HepG2 (cell line): ENCODE results near the gene PLCG2.

Source experiments
- CAMTA2 ChIP-seq: sonication (generic); formaldehyde crosslinking; IDR thresholded peaks from 2 replicates; pipeline ENCODE4 v1.4.0; 2020; ENCODE audit warnings: mild to moderate bottlenecking, missing genetic modification reagents, borderline replicate concordance
- CBX5 ChIP-seq: sonication (generic); formaldehyde crosslinking; IDR thresholded peaks from 2 replicates; pipeline ENCODE4 v1.4.0; 2020; ENCODE audit warnings: missing genetic modification reagents, borderline replicate concordance
- GABPB1 ChIP-seq: IDR thresholded peaks from 2 replicates; pipeline ENCODE4 v1.6.1; 2016; ENCODE audit warnings: mild to moderate bottlenecking, missing genetic modification reagents, moderate library complexity, missing compliant biosample characterization
- GTF2F1 ChIP-seq: fragments of 150-350 bp; IDR thresholded peaks from 2 replicates; pipeline ENCODE4 v1.6.1; 2014; ENCODE audit warnings: low read length
- RNF2 ChIP-seq: fragments of 450-650 bp; conservative IDR thresholded peaks from 2 replicates; pipeline ENCODE4 v1.6.1; 2016; ENCODE audit warnings: low read depth
- TOE1 ChIP-seq: sonication (generic); formaldehyde crosslinking; IDR thresholded peaks from 2 replicates; pipeline ENCODE4 v1.4.0; 2020; ENCODE audit warnings: mild to moderate bottlenecking, missing genetic modification reagents
- ZFP41 ChIP-seq: sonication (generic); formaldehyde crosslinking; IDR thresholded peaks from 2 replicates; pipeline ENCODE4 v1.4.0; 2020; ENCODE audit warnings: mild to moderate bottlenecking, missing genetic modification reagents, borderline replicate concordance
- ZNF296 ChIP-seq: sonication (generic); formaldehyde crosslinking; conservative IDR thresholded peaks from 2 replicates; pipeline ENCODE4 v1.5.0; 2020; ENCODE audit warnings: mild to moderate bottlenecking, missing genetic modification reagents
- ZNF550 ChIP-seq: sonication (generic); formaldehyde crosslinking; IDR thresholded peaks from 2 replicates; pipeline ENCODE4 v1.4.0; 2020; ENCODE audit warnings: mild to moderate bottlenecking, missing genetic modification reagents, borderline replicate concordance
- TF ChIP-seq, protein P1 (sequence below): sonication (generic); formaldehyde crosslinking; IDR thresholded peaks from 2 replicates; pipeline ENCODE4 v1.5.1; 2020; ENCODE audit warnings: missing genetic modification reagents, mild to moderate bottlenecking, borderline replicate concordance
- TF ChIP-seq, protein P2 (sequence below): IDR thresholded peaks from 2 replicates; pipeline ENCODE4 v1.6.1; 2016; ENCODE audit warnings: low read depth

DNA sequence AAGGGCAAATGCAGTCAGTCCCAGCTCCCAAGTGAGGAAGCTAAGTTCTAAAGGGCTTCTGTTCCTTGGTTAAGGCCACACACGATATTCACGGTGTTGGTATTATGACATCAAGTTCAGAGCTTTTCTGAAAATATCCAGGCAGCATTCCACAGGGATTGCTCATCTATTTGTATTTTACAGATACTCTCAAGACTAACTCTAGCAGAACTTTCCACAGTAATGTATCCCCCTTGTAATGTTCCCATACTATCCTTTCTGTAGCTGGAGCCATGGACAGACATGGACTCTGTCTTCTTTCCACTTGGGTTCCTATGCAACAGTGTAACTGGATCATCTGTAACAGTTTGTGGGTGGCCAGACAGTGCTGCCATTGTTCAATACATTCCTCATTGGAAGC lies 218.6 kb downstream of the PLCG2 start:
- TF ChIP-seq RNF2: no peak
- TF ChIP-seq TOE1 (CRISPR knock-in tag): no peak
- TF ChIP-seq CAMTA2 (CRISPR knock-in tag): no peak
- TF ChIP-seq, protein P1, sequence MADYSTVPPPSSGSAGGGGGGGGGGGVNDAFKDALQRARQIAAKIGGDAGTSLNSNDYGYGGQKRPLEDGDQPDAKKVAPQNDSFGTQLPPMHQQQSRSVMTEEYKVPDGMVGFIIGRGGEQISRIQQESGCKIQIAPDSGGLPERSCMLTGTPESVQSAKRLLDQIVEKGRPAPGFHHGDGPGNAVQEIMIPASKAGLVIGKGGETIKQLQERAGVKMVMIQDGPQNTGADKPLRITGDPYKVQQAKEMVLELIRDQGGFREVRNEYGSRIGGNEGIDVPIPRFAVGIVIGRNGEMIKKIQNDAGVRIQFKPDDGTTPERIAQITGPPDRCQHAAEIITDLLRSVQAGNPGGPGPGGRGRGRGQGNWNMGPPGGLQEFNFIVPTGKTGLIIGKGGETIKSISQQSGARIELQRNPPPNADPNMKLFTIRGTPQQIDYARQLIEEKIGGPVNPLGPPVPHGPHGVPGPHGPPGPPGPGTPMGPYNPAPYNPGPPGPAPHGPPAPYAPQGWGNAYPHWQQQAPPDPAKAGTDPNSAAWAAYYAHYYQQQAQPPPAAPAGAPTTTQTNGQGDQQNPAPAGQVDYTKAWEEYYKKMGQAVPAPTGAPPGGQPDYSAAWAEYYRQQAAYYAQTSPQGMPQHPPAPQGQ (CRISPR knock-in tag): no peak
- TF ChIP-seq GABPB1 (CRISPR knock-in tag): no peak
- TF ChIP-seq, protein P2, sequence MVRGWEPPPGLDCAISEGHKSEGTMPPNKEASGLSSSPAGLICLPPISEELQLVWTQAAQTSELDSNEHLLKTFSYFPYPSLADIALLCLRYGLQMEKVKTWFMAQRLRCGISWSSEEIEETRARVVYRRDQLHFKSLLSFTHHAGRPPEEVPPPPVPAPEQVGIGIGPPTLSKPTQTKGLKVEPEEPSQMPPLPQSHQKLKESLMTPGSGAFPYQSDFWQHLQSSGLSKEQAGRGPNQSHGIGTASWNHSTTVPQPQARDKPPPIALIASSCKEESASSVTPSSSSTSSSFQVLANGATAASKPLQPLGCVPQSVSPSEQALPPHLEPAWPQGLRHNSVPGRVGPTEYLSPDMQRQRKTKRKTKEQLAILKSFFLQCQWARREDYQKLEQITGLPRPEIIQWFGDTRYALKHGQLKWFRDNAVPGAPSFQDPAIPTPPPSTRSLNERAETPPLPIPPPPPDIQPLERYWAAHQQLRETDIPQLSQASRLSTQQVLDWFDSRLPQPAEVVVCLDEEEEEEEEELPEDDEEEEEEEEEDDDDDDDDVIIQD (CRISPR knock-in tag): no peak
- no peak for TF ChIP-seq CBX5
- TF ChIP-seq ZFP41 (CRISPR knock-in tag): no peak
- TF ChIP-seq GTF2F1: no peak
- no peak for TF ChIP-seq ZNF296 (CRISPR knock-in tag)
- TF ChIP-seq ZNF550 (CRISPR knock-in tag): no peak
